ENCODE measurements around the gene IQGAP2. TPM values are rescaled to one million over a fixed set of nuclear protein-coding genes. Genes with fewer than 3 reads are reported as not detected.

The IQGAP2 gene
- polyA plus RNA-seq, 1 experiment: 0.63 TPM

DNA sequence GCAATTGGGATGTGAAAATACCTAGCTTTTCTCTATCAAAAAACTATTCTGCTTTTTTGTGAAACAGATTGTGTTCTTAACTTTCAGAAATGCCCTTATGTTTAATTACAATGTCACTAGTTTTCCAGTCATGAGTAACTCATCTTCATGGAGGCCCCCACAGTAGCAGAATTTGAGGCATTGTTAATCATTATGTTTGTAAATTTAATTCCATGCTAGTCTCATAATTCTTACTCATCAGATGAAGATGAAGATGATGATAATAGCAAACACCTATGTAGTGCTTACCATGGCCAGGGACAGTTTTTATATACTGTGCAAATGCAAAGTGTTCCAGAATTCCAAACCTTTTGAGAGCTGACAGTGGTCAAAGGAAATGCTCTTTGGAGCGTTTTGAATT is 285.1 kb downstream of the IQGAP2 start:
- Histone ChIP-seq H3K27ac (ENCODE audit: low read depth, low read length) (no peak overlapping the region), H3K4me3 (ENCODE audit: low read depth, low read length) (no peak overlapping the region), H3K9me3 (ENCODE audit: control insufficient read depth, insufficient read depth, low read length) (no peaks in the 10 kb centered on the region), H3K27me3 (ENCODE audit: control insufficient read depth, insufficient read depth, low read length) (no peaks in the 10 kb centered on the region)
- ChIA-PET CTCF (interaction anchor here (0.7 to 3.4 kb wide), 2 partner anchors 28 to 86 kb away, joined by 3 to 19 read pairs; no protein-coding TSS in a partner anchor), POLR2A (no interaction called here)
- TF ChIP-seq, protein P1, sequence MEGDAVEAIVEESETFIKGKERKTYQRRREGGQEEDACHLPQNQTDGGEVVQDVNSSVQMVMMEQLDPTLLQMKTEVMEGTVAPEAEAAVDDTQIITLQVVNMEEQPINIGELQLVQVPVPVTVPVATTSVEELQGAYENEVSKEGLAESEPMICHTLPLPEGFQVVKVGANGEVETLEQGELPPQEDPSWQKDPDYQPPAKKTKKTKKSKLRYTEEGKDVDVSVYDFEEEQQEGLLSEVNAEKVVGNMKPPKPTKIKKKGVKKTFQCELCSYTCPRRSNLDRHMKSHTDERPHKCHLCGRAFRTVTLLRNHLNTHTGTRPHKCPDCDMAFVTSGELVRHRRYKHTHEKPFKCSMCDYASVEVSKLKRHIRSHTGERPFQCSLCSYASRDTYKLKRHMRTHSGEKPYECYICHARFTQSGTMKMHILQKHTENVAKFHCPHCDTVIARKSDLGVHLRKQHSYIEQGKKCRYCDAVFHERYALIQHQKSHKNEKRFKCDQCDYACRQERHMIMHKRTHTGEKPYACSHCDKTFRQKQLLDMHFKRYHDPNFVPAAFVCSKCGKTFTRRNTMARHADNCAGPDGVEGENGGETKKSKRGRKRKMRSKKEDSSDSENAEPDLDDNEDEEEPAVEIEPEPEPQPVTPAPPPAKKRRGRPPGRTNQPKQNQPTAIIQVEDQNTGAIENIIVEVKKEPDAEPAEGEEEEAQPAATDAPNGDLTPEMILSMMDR (IDR thresholded peaks at IDR 0.05; ENCODE audit: low read depth, low read length): no peak
- no peak for DNase-seq (ENCODE audit: low read depth, low spot score)

DNA sequence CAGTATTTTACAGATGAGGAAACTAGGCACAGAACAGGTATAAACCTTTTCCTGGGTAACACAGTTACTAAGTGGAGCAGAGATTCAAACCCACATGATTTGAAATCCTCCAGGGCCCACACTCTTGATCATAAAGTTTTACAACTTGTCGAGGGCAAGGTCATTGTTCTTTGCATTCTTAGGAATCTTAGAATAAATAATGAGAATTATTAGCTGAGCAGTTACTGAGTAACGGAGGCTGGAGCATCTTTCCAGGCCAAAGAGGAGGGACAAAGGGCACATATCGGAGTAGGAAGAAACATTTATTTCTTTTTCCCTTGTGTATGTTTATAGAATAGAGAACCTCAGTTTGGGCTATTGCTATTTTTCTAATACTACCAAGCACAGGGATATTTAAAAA is 285.8 kb downstream of the IQGAP2 start:
- DNase-seq (ENCODE audit: low read depth, low spot score): no peak
- TF ChIP-seq, protein P1 (IDR thresholded peaks at IDR 0.05; ENCODE audit: low read depth, low read length): no peak
- H3K4me3 ChIP-seq (ENCODE audit: low read depth, low read length): no peak overlapping the region
- no peaks in the 10 kb centered on the region for H3K9me3 ChIP-seq (ENCODE audit: control insufficient read depth, insufficient read depth, low read length)
- ChIA-PET CTCF (interaction anchor here (1.1 to 3.4 kb wide), 4 partner anchors 10 to 87 kb away, joined by 3 to 19 read pairs (median 8); no protein-coding TSS in a partner anchor), POLR2A (interaction anchor here (0.7 to 2.1 kb wide), 8 partner anchors 12 to 117 kb away, joined by 3 to 15 read pairs (median 6); no protein-coding TSS in a partner anchor)
- H3K27ac ChIP-seq (ENCODE audit: low read depth, low read length): peak overlapping the region; percentile 55
- H3K27me3 ChIP-seq (ENCODE audit: control insufficient read depth, insufficient read depth, low read length): no peaks in the 10 kb centered on the region

- DNase-seq (ENCODE audit: low read depth, low spot score): peak; percentile 85
- ChIA-PET CTCF (interaction anchor here (0.6 to 3.4 kb wide), 8 partner anchors 11 to 88 kb away, joined by 3 to 19 read pairs (median 3); no protein-coding TSS in a partner anchor), POLR2A (interaction anchor here (0.8 to 2.1 kb wide), 15 partner anchors 10 to 378 kb away, joined by 3 to 15 read pairs (median 4); no protein-coding TSS in a partner anchor)
- Histone ChIP-seq H3K4me3 (ENCODE audit: low read depth, low read length) (no peak overlapping the region), H3K27me3 (ENCODE audit: control insufficient read depth, insufficient read depth, low read length) (no peaks in the 10 kb centered on the region), H3K27ac (ENCODE audit: low read depth, low read length) (peak overlapping the region; percentile 90), H3K9me3 (ENCODE audit: control insufficient read depth, insufficient read depth, low read length) (no peaks in the 10 kb centered on the region)
- TF ChIP-seq, protein P1 (IDR thresholded peaks at IDR 0.05; ENCODE audit: low read depth, low read length): no peak
Measured at GRCh38 chr5:76689321-76690036, 286.4 kb downstream of the IQGAP2 start.

DNA sequence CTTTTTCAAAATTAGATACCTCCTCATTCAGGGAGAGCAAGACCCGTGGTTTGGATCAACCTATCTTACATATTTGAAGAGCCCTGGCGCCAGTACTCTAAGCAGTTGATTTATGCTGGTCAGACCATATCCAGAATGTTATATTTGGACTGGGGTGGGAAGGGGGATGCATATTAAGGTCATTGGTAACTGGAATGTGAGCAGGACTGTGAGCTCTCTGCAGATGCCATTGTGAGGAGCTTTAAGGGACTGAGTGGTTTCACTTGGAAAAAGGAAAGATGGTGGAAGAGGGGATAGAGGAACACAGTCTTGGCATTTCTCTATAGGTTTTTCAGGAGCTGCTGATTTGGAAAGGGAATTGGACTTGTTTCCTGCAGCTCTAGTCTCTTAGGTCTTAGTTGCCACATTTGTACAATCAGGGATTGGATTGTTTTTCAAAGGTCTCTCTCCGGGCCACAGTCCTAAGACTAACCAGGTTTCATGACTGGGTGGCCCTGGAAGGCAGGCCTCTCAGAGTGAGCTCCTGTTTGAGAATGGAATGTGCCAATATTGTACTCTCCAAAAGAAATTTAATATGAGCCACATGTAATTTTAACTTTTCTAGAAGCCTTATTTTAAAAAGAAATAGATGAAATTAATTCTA is 287.1 kb downstream of the IQGAP2 start:
- no peak for DNase-seq (ENCODE audit: low read depth, low spot score)
- ChIA-PET POLR2A (interaction anchor here (0.9 to 2.1 kb wide), 14 partner anchors 11 to 377 kb away, joined by 3 to 15 read pairs (median 4); no protein-coding TSS in a partner anchor), CTCF (interaction anchor here (0.6 to 3.4 kb wide), 8 partner anchors 11 to 88 kb away, joined by 3 to 19 read pairs (median 3); no protein-coding TSS in a partner anchor)
- Histone ChIP-seq H3K4me3 (ENCODE audit: low read depth, low read length) (no peak overlapping the region), H3K27me3 (ENCODE audit: control insufficient read depth, insufficient read depth, low read length) (no peaks in the 10 kb centered on the region), H3K9me3 (ENCODE audit: control insufficient read depth, insufficient read depth, low read length) (no peaks in the 10 kb centered on the region), H3K27ac (ENCODE audit: low read depth, low read length) (peak overlapping the region; percentile 90)
- TF ChIP-seq, protein P1 (IDR thresholded peaks at IDR 0.05; ENCODE audit: low read depth, low read length): no peak
